Nephron (organoid): ENCODE results near the gene TCF12.

Source experiments
- H3K27ac Mint-ChIP-seq, 3 experiments: 2 replicates each; pipeline ENCODE4 v1.8.0; 2020; ENCODE audit warnings: mixed read lengths in 3 of 3, mild to moderate bottlenecking in 2 of 3, moderate library complexity in 1 of 3
- H3K27me3 Mint-ChIP-seq: 2 replicates; pipeline ENCODE4 v1.8.0; 2021; ENCODE audit warnings: low read depth, mild to moderate bottlenecking, moderate library complexity, mixed read lengths
- H3K36me3 Mint-ChIP-seq: 2 replicates; pipeline ENCODE4 v1.8.0; 2020; ENCODE audit warnings: low read depth, mixed read lengths
- H3K4me1 Mint-ChIP-seq: 2 replicates; pipeline ENCODE4 v1.8.0; 2020; ENCODE audit warnings: mixed read lengths
- H3K4me3 Mint-ChIP-seq, 3 experiments: 2 replicates each; pipeline ENCODE4 v1.8.0; 2020; ENCODE audit warnings: mild to moderate bottlenecking in 3 of 3, mixed read lengths in 3 of 3, moderate library complexity in 2 of 3
- H3K9me3 Mint-ChIP-seq: 2 replicates; pipeline ENCODE4 v1.8.0; 2020; ENCODE audit warnings: mixed read lengths
- TF ChIP-seq, protein P1 (sequence below), 3 experiments: fragments of 200-600 bp; sonication (generic); IDR thresholded peaks; one replicate each; pipeline ENCODE4 v1.5.0; 2021; ENCODE audit warnings: antibody characterized with exemption in 3 of 3; ENCODE audit not compliant: unreplicated experiment in 3 of 3

The TCF12 gene

DNA sequence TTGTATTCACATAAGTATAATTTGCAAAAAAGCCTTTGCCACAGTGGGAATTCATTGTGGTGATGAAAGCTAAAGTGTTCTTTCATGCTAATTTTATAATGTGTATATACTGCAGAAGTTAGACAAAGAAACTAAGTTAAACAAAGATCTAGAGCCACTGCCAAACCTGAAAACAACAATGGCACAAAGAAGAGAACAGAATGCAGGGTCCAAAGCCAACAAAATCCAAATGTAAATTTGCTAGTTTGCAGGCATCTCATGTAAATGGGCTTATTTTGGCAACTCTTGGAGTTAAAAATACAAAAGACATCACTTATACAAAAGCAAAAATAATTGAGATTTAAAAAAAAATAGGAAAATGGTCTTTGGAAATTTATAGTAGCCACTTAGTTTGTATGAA is 123.0 kb downstream of the TCF12 start:
- H3K27ac Mint-ChIP-seq = peak overlapping the region in 1 of 3 experiments; percentile 30
- H3K27me3 Mint-ChIP-seq = no peaks in the 10 kb centered on the region
- peaks cover 11% of the 10 kb centered on the region for H3K36me3 Mint-ChIP-seq
- TF ChIP-seq, protein P1, sequence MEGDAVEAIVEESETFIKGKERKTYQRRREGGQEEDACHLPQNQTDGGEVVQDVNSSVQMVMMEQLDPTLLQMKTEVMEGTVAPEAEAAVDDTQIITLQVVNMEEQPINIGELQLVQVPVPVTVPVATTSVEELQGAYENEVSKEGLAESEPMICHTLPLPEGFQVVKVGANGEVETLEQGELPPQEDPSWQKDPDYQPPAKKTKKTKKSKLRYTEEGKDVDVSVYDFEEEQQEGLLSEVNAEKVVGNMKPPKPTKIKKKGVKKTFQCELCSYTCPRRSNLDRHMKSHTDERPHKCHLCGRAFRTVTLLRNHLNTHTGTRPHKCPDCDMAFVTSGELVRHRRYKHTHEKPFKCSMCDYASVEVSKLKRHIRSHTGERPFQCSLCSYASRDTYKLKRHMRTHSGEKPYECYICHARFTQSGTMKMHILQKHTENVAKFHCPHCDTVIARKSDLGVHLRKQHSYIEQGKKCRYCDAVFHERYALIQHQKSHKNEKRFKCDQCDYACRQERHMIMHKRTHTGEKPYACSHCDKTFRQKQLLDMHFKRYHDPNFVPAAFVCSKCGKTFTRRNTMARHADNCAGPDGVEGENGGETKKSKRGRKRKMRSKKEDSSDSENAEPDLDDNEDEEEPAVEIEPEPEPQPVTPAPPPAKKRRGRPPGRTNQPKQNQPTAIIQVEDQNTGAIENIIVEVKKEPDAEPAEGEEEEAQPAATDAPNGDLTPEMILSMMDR (IDR thresholded peaks at IDR 0.05; ENCODE audit: unreplicated experiment in 3 of 3) = no peak
- no peaks in the 10 kb centered on the region for H3K9me3 Mint-ChIP-seq
- no peak overlapping the region for H3K4me3 Mint-ChIP-seq
- peaks cover 37% of the 10 kb centered on the region for H3K4me1 Mint-ChIP-seq

GRCh38 chr15:57044072-57044702 is 125.7 kb downstream of the TCF12 start:
- Mint-ChIP-seq H3K9me3 (no peaks in the 10 kb centered on the region), H3K27me3 (no peaks in the 10 kb centered on the region), H3K27ac (peak overlapping the region in 1 of 3 experiments; percentile 23), H3K36me3 (peaks cover 7% of the 10 kb centered on the region), H3K4me1 (peaks cover 25% of the 10 kb centered on the region), H3K4me3 (no peak overlapping the region)
- TF ChIP-seq, protein P1 (IDR thresholded peaks at IDR 0.05; ENCODE audit: unreplicated experiment in 3 of 3) = no peak

DNA sequence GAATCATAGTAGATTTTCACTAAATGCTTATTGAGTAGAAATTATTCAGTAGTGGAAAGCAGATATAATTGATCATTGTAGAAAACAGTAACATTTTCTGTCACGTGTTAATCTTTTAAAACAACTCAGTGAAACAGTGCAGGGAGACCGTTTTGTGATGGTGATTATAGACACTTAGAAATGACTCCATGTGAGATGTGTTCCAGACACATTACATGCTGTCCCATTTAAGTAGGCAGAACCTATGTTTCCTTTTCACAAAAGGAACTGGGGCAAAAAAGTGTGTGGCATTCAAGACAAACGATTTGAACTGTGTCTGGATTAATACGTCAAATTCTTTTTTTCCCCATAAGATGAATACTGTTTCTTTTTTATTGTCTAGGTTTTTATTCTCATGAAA is 126.5 kb downstream of the TCF12 start:
- no peaks in the 10 kb centered on the region for H3K9me3 Mint-ChIP-seq
- no peak overlapping the region for H3K4me3 Mint-ChIP-seq
- TF ChIP-seq, protein P1 (IDR thresholded peaks at IDR 0.05; ENCODE audit: unreplicated experiment in 3 of 3) = no peak
- peaks cover 25% of the 10 kb centered on the region for H3K4me1 Mint-ChIP-seq
- no peaks in the 10 kb centered on the region for H3K27me3 Mint-ChIP-seq
- H3K27ac Mint-ChIP-seq = peak overlapping the region in 1 of 3 experiments; percentile 23
- peaks cover 8% of the 10 kb centered on the region for H3K36me3 Mint-ChIP-seq

DNA sequence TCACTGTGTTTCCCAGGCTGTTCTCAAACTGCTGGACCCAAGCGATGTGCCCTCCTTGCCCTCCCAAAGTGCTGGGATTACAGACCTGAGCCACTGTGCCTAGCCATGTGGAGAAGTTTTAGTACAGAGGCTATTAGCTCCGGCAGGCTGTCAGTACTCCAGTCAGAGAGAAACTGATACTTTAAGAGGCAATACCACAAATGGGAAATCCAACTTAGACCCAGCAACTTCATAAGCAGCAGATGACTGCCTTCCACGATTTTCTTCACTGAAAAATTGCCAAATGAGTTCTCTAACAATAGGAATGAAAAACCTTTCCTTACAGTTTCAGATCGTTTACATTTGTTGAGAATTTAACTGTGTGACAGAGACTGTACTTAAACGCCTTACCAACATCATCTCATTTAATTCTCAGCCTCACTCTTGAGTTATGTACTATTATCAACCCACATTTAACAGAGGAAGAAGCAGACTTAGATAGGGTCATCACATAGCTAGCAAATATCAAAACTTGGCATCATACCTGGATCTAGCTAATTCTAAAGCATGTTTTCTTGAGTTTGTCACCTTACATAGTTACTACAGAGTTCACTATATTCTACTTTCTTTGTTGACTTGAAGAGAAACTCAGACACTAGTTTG is 127.4 kb downstream of the TCF12 start:
- TF ChIP-seq, protein P1 (IDR thresholded peaks at IDR 0.05; ENCODE audit: unreplicated experiment in 3 of 3) = no peak
- Mint-ChIP-seq H3K4me3 (no peak overlapping the region), H3K9me3 (no peaks in the 10 kb centered on the region), H3K4me1 (peaks cover 19% of the 10 kb centered on the region), H3K36me3 (peaks cover 8% of the 10 kb centered on the region), H3K27ac (peak overlapping the region in 2 of 3 experiments; percentile 23 to 57), H3K27me3 (no peaks in the 10 kb centered on the region)

DNA sequence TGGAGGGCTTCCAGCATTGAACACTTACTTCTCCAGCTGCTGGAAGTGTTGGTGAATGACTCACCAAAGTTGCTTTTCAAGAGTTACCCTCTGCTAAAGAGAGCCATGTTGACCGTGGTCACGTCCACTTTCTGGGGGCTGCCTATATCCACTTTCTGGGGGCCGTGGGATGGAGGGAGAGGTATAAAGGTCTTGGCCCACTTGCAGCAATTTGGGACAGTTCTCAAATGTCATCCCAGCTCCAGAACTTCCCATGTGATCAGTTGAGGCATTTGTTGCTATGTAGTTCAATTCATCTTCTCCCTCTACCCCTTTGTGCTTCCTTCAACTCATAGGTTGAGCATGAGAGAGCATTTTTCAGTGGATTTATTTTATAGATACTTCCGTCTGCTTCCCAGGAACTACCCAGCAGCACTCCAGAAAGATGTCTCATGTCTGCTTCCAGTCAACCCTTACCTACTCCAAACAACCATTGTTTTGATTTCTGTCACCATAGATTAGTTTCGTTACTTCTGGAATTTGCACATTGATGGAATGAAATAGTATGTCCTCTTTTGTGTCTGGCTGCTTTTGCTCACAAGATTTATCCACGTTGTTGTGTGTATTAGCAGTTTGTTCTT is 130.6 kb downstream of the TCF12 start:
- no peaks in the 10 kb centered on the region for H3K9me3 Mint-ChIP-seq
- no peak overlapping the region for H3K4me3 Mint-ChIP-seq
- TF ChIP-seq, protein P1 (IDR thresholded peaks at IDR 0.05; ENCODE audit: unreplicated experiment in 3 of 3) = no peak
- H3K36me3 Mint-ChIP-seq = peaks cover 8% of the 10 kb centered on the region
- peak overlapping the region in 2 of 3 experiments; percentile 29 to 54 for H3K27ac Mint-ChIP-seq
- peaks cover 41% of the 10 kb centered on the region for H3K4me1 Mint-ChIP-seq
- H3K27me3 Mint-ChIP-seq = no peaks in the 10 kb centered on the region
